ENCODE results near the gene SLC27A2.
"Not testable (repeated sequence)": the region's sequence is repeated elsewhere in the genome, so short reads cannot be mapped to it uniquely, and the experiment has no call there.

SLC27A2 gene

GRCh38 chr15:50164458-50164857 lies 17.5 kb upstream of the SLC27A2 start:
- DNase-seq, result no peak

GRCh38 chr15:50166216-50166615 lies 15.8 kb upstream of the SLC27A2 start:
- no peak for DNase-seq

- DNase-seq, result no peak
Measured at GRCh38 chr15:50167110-50167509, 14.9 kb upstream of the SLC27A2 start.

GRCh38 chr15:50168379-50168778 lies 13.6 kb upstream of the SLC27A2 start:
- DNase-seq, result no peak

GRCh38 chr15:50168783-50169411 lies 13.1 kb upstream of the SLC27A2 start:
- no peak for DNase-seq

GRCh38 chr15:50172360-50172895 lies 9.6 kb upstream of the SLC27A2 start:
- not testable (repeated sequence) for DNase-seq

- DNase-seq, result no peak
Measured at GRCh38 chr15:50176869-50177268, 5.1 kb upstream of the SLC27A2 start.

- DNase-seq, result no peak
Measured at GRCh38 chr15:50180091-50180490, 1.9 kb upstream of the SLC27A2 start.

- DNase-seq, result no peak
Measured at GRCh38 chr15:50180582-50180981, 1.4 kb upstream of the SLC27A2 start.

GRCh38 chr15:50181201-50181968 lies 611 bp upstream of the SLC27A2 start:
- DNase-seq, result no peak

GRCh38 chr15:50182219-50183013 lies 420 bp downstream of the SLC27A2 start:
- DNase-seq, result peak; percentile 41

- DNase-seq, result no peak
Measured at GRCh38 chr15:50183112-50183794, 1.3 kb downstream of the SLC27A2 start.

- DNase-seq, result no peak
Measured at GRCh38 chr15:50184863-50185504, 3.0 kb downstream of the SLC27A2 start.

GRCh38 chr15:50186090-50186489 lies 4.1 kb downstream of the SLC27A2 start:
- DNase-seq, result no peak

GRCh38 chr15:50186752-50187151 lies 4.8 kb downstream of the SLC27A2 start:
- DNase-seq, result no peak

- no peak for DNase-seq
Measured at GRCh38 chr15:50187525-50187924, 5.5 kb downstream of the SLC27A2 start.

- DNase-seq, result no peak
Measured at GRCh38 chr15:50187997-50188396, 6.0 kb downstream of the SLC27A2 start.

GRCh38 chr15:50188793-50189192 lies 6.8 kb downstream of the SLC27A2 start:
- DNase-seq, result not testable (repeated sequence)

GRCh38 chr15:50189633-50190032 lies 7.6 kb downstream of the SLC27A2 start:
- no peak for DNase-seq

- DNase-seq, result no peak
Measured at GRCh38 chr15:50190166-50190570, 8.2 kb downstream of the SLC27A2 start.

- no peak for DNase-seq
Measured at GRCh38 chr15:50190723-50191122, 8.7 kb downstream of the SLC27A2 start.

GRCh38 chr15:50192164-50192563 lies 10.2 kb downstream of the SLC27A2 start:
- DNase-seq, result no peak

Data from NCI-H1105 (cell line).